ENCODE data around the gene CDKL4.
"Not testable (repeated sequence)": the region's sequence is repeated elsewhere in the genome, so short reads cannot be mapped to it uniquely, and the experiment has no call there.

Gene CDKL4

DNA sequence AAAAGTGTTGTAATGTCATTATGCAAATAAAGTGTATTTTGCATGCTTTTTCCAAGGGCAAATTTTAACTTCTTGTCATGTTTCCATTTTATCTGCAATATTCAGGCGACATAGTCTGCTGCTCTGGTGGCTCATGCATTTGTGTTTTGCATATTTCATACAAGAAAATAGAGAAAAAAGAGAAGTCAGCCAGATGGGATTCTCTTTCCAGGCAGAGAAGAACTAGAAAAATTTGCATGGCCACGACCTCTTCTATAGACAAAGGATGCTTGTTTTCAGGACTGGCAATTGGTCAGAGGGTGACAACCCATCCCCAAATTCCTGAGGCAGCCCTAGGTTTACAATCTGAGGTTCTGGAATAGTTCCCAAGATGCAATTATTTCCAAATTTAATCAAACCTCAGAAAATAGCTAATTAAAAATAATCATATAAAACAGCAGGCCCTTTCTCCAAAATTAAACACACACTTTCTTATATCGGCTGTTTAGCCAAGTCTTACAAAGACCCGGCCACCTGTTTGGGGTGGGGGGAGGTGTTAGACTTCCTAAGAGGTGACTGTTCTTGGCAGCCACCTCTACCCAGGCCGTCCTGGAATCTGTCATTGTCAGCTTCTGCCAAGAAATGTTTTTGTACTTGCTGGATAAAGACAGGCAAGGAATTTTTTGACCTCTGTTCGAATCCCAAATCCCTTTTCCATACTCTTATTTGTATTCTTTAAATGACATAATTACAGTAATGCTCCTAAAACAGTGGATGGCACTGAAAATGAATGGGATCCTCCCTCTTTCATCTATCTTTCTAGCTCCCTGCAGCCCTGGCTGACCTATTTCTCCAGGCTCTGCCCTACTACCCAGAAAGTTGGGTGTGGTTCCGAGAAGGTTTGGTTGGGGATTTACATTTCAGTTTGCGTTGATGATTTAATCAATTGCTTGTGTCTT lies 102.2 kb downstream of the CDKL4 start:
- TF ChIP-seq, protein P1, sequence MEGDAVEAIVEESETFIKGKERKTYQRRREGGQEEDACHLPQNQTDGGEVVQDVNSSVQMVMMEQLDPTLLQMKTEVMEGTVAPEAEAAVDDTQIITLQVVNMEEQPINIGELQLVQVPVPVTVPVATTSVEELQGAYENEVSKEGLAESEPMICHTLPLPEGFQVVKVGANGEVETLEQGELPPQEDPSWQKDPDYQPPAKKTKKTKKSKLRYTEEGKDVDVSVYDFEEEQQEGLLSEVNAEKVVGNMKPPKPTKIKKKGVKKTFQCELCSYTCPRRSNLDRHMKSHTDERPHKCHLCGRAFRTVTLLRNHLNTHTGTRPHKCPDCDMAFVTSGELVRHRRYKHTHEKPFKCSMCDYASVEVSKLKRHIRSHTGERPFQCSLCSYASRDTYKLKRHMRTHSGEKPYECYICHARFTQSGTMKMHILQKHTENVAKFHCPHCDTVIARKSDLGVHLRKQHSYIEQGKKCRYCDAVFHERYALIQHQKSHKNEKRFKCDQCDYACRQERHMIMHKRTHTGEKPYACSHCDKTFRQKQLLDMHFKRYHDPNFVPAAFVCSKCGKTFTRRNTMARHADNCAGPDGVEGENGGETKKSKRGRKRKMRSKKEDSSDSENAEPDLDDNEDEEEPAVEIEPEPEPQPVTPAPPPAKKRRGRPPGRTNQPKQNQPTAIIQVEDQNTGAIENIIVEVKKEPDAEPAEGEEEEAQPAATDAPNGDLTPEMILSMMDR (conservative IDR thresholded peaks at IDR 0.05; ENCODE audit: low read length), result no peak
- peak; percentile 57 for DNase-seq (ENCODE audit: low read depth)
- H3K4me3 ChIP-seq (ENCODE audit: low read length), result no peak overlapping the region

DNA sequence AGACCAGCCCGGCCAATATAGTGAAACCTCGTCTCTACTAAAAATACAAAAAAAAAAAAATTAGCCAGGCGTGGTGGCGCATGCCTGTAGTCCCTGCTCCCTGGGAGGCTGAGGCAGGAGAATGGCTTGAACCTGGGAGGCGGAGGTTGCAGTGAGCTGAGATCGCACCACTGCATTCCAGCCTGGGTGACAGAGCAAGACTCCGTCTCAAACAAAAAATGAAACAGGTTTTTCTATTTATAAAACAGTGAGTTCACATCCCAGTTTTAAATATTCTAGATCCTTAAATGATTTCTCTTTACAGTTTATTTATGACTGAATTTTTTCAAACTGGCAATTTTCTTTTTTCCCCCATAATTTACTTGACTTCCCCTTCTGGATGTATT lies 102.8 kb downstream of the CDKL4 start:
- H3K4me3 ChIP-seq (ENCODE audit: low read length); DNase-seq (ENCODE audit: low read depth): not testable (repeated sequence)

DNA sequence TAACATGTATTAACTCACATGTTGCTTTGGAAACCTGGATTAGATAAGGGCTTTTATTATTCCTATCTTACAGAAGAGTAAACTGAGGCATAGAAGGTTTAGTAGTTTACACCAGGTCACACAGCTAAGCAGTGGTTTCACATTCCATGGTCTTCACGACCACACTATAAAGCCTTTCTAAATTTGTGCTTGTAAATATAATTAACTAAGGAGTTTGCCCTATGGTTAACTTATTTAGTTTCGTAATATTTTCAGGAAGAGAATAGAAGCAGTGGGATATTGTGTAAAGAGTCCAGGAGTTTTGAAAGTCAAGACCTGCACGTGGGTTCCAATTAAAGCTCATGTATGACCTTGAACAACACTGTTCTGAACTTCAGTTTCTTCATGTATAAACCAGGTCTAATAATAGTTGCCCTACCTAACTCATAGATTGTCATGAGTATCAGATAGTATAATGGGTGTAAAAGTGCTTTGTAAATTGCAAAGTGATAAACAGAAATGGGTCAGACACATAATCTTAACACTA lies 103.4 kb downstream of the CDKL4 start:
- TF ChIP-seq, protein P1 (conservative IDR thresholded peaks at IDR 0.05; ENCODE audit: low read length), result no peak
- no peak for DNase-seq (ENCODE audit: low read depth)
- H3K4me3 ChIP-seq (ENCODE audit: low read length), result no peak overlapping the region

DNA sequence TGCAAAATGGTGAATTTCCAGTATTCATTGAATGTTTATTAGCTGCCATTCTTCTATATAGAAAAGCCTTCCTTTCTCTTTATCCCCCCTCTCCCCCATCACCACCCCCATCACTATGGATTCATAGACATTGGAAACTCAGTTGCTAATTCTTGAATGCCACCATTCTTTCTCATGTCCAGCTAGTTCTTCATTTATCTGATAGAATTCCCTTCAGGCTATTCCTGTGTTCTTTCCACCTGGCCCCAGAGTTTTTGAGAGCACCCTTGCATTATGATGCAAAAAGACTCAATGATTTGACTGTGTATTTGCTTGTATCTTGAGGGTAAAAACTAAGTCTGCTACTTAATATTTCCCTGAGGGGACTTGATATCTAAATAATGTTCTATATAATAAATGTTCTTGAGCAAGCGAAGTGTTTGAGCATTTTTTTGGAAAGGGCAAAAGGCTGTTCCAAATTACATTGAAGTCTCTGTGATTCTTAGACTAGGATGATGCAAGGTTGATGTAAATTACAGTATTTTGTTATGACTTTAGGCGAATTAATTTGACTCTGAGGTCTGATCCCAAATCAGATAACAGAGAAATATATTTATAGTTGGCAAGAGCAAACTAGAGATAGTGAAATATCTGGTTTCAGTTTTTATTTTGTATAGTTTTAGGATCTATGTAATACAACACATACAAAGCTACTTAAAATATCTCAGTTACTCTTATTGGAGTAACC lies 104.1 kb downstream of the CDKL4 start:
- TF ChIP-seq, protein P1 (conservative IDR thresholded peaks at IDR 0.05; ENCODE audit: low read length), result no peak
- no peak for DNase-seq (ENCODE audit: low read depth)

DNA sequence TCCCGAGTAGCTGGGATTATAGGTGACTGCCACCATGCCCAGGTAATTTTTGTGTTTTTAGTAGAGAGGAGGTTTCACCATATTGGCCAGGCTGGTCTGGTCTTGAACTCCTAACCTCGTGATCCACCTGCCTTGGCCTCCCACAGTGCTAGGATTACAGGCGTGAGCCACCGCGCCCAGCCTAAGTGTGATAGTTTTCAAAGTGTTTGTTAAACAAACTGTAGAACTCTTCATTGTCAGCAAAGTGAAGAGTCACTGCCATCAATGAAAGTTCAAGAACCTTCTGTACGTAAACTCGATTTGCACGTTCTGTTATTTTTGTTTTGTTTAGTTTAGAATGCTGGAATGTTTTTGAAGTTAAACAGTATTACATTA lies 104.9 kb downstream of the CDKL4 start:
- DNase-seq (ENCODE audit: low read depth), result no peak
- TF ChIP-seq, protein P1 (conservative IDR thresholded peaks at IDR 0.05; ENCODE audit: low read length), result no peak
- H3K4me3 ChIP-seq (ENCODE audit: low read length), result no peak overlapping the region

More for the DNA sequence above, 104.1 kb downstream of the CDKL4 start:
- no peak overlapping the region for H3K4me3 ChIP-seq (ENCODE audit: low read length)

DNA sequence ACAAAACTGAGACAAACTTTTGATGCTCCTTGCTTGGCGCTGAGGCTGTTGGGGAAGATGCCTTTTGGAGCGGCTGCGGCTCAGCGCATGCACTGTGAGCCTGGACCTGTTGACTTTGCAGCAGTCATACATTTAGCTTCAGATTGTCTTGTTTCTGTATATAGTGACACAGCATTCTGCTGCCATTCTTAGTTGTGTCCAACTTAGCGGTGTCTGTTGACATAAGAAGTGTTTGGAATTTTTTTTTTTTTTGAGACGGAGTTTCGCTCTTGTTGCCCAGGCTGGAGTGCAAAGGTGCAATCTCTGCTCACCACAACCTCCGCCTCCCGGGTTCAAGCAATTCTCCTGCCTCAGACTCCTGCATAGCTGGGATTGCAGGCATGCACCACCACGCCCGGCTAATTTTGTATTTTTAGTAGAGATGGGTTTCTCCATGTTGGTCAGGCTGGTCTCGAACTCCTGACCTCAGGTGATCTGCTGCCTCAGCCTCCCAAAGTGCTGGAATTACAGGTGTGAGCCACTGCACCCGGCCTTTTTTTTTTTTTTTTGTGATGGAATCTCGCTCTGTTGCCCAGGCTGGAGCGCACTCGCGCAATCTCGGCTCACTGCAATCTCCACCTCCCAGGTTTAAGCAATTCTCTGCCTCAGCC lies 105.5 kb downstream of the CDKL4 start:
- not testable (repeated sequence) for H3K4me3 ChIP-seq (ENCODE audit: low read length); DNase-seq (ENCODE audit: low read depth)

DNA sequence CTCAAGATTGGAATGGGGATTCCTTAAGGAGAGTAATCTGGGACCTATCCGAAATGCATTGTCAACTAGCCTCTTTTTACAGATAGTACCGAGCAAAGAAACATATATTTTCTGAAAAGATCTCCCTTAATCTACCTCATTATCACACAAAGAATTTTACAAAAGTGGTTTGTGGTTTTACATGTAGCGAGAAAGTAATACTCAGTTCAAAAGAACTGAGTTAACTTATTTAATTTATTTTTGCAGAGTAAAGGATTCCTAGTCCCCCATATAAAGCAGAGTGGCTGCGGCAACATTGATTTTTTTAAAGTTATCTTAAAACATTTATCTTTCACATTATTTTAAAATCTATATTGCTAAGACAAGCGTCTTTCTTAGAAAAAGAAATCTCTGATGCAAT lies 107.0 kb downstream of the CDKL4 start:
- TF ChIP-seq, protein P1 (conservative IDR thresholded peaks at IDR 0.05; ENCODE audit: low read length), result no peak
- no peak for DNase-seq (ENCODE audit: low read depth)

More for the DNA sequence above, 107.0 kb downstream of the CDKL4 start:
- no peak overlapping the region for H3K4me3 ChIP-seq (ENCODE audit: low read length)
